Measurements from ENCODE around the gene TLCD2.
"Not testable (repeated sequence)": the region's sequence is repeated elsewhere in the genome, so short reads cannot be mapped to it uniquely, and the experiment has no call there.

TLCD2 gene

GRCh38 chr17:1736348-1737281, 26.4 kb upstream of the TLCD2 start:
- DNase-seq (ENCODE audit: low read depth in 1 of 2, low spot score in 1 of 2), result peak in 1 of 2 donors; percentile 39

GRCh38 chr17:1735834-1736347, 25.7 kb upstream of the TLCD2 start:
- no peak for DNase-seq (ENCODE audit: low read depth in 1 of 2, low spot score in 1 of 2)

GRCh38 chr17:1735418-1735817, 25.2 kb upstream of the TLCD2 start:
- DNase-seq (ENCODE audit: low read depth in 1 of 2, low spot score in 1 of 2), result no peak

- no peak for DNase-seq (ENCODE audit: low read depth in 1 of 2, low spot score in 1 of 2)
These were observed 23.6 kb upstream of the TLCD2 start for GRCh38 chr17:1733759-1734158.

DNA sequence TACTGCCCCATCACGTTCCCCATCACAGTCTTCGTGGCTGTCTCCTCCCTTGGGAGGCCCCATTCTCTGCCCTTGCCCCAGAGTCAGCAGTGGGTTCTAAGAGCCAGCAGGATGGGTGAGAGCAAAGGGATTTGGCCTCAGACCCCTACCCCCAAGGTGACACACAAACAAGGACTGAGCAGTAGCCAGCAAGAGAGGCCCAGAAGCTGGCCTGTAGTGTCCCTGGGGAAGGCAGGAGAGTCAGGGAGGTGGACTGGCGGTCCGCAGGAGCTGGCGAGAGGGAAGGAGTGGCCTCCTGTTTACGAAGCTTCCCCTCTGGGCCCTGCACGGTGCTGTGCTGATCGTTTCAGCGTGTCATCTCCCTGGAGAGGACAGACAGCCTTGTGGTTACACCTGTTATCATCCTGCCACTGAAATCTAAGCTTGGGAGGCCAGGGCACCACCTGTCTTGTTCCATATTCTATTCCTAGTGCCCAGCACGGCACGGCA, 22.7 kb upstream of the TLCD2 start:
- DNase-seq (ENCODE audit: low read depth in 1 of 2, low spot score in 1 of 2), result no peak

DNA sequence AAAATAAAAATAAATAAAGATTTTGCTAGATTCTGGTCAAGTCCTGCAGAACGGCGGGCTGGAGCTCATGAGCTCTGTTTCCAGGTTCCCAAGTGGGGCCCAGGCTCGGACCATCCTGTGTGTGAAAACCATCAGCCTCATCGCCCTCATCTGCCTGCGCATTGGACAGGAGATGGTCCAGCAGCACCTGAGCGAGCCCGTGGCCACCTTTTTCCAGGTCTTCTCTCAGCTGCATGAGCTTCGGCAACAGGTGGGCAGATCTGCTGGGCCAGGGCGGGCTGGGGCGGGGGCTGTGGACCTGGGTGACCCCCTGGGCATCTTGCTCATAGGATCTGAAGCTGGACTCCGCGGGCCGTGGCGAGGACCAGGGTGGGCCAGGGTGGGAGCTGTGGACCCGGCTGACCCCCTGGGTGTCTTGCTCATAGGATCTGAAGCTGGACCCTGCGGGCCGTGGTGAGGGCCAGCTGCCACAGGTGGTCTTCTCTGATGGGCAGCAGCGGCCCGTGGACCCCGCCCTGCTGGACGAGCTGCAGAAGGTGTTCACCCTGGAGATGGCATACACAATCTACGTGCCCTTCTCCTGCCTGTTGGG, 22.2 kb upstream of the TLCD2 start:
- DNase-seq (ENCODE audit: low read depth in 1 of 2, low spot score in 1 of 2), result no peak

DNA sequence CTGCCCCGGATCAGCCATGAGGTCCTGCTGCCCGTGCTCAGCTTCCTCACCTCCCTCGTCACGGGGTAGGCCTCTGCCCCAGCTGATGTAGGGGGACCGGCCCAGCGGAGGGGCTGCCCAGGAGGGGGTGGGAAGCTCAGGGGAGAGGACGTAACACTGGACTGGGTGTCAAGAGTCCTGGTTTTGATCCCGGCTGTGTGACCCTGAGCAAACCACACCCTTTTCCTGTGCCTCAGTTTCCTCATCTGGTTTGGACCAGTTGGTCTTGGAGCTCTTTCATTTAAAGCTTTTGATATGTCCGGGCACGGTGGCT, 21.0 kb upstream of the TLCD2 start:
- DNase-seq (ENCODE audit: low read depth in 1 of 2, low spot score in 1 of 2), result no peak

DNA sequence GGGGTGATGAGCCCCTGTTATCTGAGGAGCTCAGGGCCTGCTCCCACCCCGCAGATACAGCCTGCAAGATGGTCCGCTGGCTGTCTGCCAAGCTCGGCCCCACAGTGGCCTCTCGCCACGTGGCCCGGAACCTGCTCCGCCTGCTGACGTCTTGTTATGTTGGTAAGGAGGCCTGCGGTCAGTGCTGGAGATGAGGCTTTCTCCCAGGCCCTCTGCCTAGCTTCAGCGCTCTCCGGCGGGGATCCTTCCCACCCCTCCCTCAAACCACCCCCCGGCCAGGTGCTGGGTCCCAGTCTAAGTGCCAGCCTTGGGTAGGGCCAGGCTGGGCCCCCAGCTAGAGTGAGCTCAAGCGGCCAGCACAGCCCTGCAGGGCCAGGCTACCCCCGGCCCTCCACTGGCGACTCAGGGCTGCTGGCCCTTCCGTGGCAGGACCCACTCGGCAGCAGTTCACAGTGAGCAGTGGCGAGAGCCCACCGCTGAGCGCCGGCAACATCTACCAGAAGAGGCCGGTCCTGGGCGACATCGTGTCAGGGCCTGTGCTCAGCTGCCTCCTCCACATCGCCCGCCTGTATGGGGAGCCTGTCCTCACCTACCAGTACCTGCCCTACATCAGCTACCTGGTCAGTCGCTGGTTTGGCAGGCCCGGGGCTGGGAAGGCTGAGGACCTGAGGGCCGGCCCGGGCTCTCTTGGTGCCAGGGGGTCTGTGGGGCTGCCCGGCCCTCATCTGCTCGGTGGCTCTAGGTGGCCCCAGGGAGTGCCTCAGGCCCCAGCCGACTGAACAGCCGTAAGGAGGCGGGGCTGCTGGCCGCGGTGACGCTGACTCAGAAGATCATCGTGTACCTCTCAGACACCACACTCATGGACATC, 20.4 kb upstream of the TLCD2 start:
- no peak for DNase-seq (ENCODE audit: low read depth in 1 of 2, low spot score in 1 of 2)

GRCh38 chr17:1729966-1730325, 19.8 kb upstream of the TLCD2 start:
- DNase-seq (ENCODE audit: low read depth in 1 of 2, low spot score in 1 of 2), result no peak

- DNase-seq (ENCODE audit: low read depth in 1 of 2, low spot score in 1 of 2), result no peak
These were observed 17.9 kb upstream of the TLCD2 start for GRCh38 chr17:1727876-1728630.

DNA sequence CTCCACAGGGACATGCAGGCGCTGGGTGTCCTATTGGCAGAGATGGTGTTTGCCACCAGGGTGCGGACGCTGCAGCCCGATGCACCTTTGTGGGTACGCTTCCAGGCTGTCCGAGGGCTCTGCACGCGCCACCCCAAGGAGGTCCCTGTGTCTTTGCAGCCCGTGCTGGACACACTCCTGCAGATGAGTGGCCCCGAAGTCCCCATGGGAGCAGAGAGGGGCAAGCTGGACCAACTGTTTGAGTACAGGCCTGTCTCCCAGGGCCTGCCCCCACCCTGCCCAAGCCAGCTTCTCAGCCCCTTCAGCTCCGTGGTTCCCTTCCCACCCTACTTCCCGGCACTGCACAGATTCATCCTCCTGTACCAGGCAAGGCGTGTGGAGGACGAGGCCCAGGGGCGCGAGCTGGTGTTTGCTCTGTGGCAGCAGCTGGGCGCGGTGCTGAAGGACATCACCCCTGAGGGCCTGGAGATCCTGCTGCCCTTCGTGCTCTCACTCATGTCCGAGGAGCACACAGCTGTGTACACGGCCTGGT, 17.1 kb upstream of the TLCD2 start:
- no peak for DNase-seq (ENCODE audit: low read depth in 1 of 2, low spot score in 1 of 2)

DNA sequence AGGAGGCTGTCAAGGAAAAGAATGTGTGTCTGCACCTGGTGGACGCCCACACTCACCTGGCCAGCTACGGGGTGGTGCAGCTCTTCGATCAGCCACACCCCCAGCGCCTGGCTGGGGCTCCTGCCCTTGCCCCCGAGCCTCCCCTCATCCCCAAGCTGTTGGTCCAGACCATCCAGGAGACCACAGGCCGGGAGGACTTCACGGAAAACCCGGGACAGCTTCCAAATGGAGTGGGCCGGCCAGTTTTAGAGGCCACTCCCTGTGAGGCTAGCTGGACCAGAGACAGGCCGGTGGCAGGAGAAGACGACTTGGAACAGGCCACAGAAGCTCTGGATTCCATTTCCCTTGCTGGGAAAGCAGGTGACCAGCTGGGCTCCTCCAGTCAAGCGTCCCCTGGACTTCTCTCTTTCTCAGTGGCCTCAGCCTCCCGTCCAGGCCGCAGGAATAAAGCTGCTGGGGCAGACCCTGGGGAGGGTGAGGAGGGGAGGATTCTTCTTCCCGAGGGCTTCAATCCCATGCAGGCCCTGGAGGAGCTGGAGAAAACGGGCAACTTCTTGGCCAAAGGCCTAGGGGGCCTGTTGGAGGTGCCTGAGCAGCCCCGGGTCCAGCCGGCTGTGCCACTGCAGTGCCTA, 16.6 kb upstream of the TLCD2 start:
- DNase-seq (ENCODE audit: low read depth in 1 of 2, low spot score in 1 of 2), result no peak

- DNase-seq (ENCODE audit: low read depth in 1 of 2, low spot score in 1 of 2), result no peak
These were observed 15.7 kb upstream of the TLCD2 start for GRCh38 chr17:1725642-1726511.

DNA sequence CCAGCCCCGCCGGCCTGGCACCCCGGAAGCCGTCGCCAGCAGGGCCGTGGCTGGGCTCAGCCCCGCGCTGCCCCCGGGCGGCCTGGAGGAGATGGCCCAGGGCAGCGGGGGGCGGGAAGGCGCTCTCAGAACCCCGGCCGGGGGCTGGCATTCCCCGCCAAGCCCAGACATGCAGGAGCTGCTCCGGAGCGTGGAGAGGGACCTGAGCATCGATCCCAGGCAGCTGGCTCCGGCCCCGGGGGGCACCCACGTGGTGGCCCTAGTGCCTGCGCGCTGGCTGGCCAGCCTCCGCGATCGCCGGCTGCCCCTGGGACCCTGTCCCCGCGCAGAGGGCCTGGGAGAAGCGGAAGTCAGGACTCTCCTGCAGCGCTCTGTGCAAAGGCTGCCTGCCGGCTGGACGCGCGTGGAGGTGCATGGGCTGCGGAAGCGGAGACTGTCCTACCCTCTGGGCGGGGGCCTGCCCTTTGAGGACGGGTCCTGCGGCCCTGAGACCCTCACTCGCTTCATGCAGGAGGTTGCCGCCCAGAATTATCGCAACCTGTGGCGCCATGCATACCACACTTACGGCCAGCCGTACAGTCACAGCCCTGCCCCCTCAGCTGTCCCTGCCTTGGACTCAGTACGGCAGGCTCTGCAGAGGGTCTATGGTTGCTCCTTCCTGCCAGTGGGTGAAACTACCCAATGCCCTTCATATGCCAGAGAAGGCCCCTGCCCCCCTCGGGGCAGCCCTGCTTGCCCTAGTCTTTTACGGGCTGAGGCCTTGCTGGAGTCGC, 14.9 kb upstream of the TLCD2 start:
- no peak for DNase-seq (ENCODE audit: low read depth in 1 of 2, low spot score in 1 of 2)

GRCh38 chr17:1724351-1724868, 14.2 kb upstream of the TLCD2 start, which contains the start of gene WDR81:
WDR81 (plus strand) TSS chr17:1724704; CDS start chr17:1724960, 256 bp downstream.
- peak; percentile 75 to 76 for DNase-seq (ENCODE audit: low read depth in 1 of 2, low spot score in 1 of 2)

GRCh38 chr17:1722022-1722421, 11.8 kb upstream of the TLCD2 start:
- DNase-seq (ENCODE audit: low read depth in 1 of 2, low spot score in 1 of 2), result not testable (repeated sequence)

GRCh38 chr17:1720856-1721386, 10.7 kb upstream of the TLCD2 start:
- peak; percentile 36 to 48 for DNase-seq (ENCODE audit: low read depth in 1 of 2, low spot score in 1 of 2)

Measured in stimulated activated CD4-positive, alpha-beta T cell treated with anti-CD3 and anti-CD28 coated beads, Interleukin-15, amount 100 ng/mL, for 1 hour (primary cell).